ENCODE results near the gene OOSP4B.
"Not testable (repeated sequence)": the region's sequence is repeated elsewhere in the genome, so short reads cannot be mapped to it uniquely, and the experiment has no call there.

OOSP4B gene

DNA sequence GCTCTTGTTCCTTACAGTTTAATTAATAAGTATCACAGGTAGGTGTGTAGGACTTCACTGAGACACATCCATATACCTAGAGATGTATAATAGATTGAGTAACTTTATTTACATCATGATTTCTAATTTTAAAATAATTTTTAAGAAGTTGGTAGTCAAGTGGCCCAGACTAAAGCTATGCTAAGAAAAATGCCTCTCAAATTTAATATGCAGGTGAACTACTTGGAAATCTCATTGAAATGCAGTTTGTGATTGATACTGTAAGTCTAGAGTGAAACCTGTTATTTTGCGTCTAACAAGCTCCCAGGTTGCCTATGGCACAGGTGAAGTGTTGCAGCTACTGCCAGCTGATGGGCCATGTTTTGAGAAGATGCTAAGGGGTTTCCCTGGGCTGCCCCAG, at the start of gene OOSP4B:
Gene OOSP4B, plus strand, starts transcription at position 301 of the 400 bp plus-strand sequence.
- no peak for DNase-seq

DNA sequence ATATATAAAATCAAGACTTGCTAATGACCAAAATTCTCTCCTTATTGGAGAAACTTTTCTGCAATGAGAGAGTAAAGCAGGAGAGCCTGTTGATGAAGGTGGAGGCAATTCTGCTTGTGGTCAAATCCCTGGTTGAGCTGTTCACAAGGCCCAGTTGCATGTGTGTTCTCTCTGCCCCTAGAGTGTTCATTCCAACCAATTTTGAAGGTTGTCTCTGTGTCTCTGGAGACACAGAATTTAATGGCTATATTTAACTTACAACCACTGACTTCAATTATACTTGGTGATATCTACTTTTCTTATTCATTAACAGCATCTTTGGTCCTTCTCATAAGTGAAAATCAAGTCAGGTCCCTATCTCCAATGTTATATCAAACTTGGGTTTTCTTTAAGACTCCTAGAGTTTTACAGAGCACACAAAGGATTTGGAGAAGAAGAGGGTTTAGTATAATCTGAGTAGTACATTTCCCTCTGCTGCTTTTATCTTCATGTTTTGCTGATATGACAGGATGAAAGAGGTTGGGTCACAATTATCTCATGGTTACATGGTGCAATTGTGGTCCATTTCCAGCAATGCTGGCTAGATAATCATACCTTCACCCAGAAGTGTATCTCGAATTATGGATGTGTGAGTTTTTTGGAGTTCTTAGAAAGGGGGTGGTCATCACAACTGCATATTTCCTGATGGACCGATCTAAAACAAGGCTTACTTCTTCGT, 49.1 kb upstream of the OOSP4B start:
- no peak for DNase-seq

DNA sequence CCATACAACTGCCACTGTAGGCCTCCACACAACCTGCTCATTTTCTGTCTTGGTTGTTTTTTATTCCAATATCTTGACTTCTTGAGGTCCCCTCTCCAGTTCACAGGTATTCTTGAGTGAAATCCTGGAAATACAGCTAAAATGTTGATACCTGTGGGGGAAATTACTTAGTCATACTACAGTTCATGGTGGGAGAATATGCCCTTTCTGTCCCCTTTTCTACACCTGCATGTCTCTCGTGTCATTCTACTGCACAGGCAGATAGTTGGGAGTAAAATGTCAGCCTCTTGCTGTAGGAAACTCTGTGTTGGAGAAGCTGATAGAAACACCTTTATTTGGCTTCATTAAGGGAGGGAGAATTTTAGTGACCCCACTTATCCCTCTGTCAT, 48.6 kb upstream of the OOSP4B start:
- DNase-seq = no peak

DNA sequence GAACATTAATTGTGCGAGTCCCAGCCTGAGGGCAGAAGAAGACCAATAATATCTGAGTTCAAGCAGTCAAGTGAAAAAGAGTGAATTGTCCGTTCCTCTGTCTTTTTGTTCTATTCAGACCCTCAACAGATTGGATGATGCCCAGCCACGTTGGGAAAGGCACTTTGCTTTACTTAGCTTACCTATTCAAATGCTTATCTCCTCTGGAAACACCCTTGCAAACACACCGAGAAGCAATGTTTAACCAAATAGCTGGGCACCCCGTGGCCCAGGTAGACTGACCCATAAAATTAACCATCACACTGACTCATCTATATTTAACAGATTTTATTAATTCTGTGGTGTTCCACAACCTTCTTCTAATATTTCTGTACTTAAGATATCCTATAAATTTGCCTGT, 43.9 kb upstream of the OOSP4B start:
- no peak for DNase-seq

DNA sequence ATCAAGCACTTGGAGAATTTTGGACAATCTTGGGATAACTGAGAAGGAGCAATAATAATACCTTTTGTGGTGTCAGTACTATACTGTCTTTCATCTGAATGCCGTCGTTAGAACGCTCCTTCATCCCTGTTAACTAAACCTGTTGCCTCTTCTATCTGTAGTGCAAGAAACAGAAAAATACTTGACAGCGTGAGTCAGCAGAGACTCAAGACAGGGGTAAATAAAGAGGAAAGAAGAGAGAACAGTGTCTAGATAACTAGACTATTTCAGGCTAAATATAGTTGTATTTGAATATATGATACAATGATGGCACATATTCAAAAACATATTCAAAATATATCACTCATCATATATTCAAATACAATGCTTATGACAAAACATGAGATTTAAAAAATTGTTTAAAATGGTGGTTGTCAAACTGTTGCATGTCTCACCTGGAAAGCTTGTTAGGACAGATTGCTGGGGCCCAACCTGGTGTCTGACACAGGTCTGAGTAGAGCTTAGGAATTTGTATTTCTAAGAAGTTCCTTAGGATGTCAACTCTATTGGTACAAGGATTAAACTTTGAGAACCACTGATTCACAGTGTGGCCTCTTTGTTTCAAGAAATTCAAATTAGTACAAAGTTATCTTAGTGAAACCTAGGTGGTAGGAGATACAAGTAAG, 35.7 kb upstream of the OOSP4B start:
- no peak for DNase-seq

DNA sequence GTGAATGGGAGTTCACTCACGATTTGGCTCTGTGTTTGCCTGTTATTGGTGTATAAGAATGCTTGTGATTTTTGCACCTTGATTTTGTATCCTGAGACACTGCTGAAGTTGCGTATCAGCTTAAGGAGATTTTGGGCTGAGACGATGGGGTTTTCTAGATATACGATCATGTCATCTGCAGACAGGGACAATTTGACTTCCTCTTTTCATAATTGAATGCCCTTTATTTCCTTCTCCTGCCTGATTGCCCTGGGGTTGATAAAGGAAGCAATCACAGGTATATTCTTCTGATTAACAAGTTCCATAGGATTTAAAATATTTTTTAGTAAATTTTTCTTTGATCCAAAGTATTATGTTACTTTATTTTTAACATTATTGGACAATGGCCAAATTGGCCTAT, 34.9 kb upstream of the OOSP4B start:
- not testable (repeated sequence) for DNase-seq

DNA sequence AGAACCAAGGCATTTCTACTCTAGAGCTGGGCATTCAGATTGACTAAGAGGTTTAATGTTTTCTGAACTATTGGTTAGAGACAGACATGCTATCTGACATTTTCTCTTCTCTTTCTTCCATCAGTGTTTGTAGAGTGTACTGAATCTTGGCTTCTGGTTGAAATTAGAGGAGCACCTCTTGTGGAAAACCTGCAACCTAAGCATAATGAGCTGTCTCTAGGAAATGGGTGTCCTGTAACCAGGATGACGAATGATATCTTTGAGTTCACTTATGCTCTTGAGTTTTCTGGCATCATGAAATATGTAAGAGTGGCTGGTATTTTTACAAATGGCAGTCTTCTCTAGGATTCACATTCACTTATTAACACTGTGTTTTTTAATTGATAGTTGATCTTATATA, 33.8 kb upstream of the OOSP4B start:
- no peak for DNase-seq

DNA sequence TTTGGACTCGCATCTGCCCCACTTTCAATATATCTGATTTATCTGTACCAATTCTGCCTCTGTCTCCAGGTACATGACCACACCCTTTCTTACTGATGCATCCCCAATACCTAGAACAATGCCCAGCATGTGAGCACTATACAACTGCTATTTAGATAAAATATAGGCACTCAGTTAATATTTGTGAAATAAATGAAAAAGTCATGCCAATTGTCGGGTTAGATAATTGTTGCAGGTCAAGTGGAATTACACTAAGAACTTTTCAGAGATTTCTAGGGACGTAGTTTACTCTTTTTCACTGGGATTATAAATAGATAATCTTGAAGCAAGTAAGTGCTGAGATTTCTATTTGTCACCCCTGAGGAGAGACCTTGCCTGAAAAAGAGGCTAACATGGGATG, 32.6 kb upstream of the OOSP4B start:
- DNase-seq = no peak

DNA sequence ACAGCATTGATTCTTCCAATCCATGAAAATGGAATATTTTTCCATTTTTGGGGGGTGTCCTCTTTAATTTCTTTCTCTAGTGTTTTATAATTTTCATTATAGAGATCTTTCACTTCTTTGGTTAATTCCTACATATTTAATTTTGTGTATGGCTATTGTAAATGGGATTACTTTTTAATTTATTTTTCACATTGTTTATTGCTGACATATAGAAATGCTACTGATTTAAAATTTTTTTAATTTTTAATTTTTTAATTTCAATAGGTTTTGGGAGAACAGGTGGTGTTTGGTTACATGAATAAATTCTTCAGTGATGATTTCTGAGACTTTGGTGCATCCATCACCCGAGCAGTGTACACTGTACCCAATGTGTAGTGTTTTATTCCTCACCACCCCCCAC, 26.6 kb upstream of the OOSP4B start:
- no peak for DNase-seq

DNA sequence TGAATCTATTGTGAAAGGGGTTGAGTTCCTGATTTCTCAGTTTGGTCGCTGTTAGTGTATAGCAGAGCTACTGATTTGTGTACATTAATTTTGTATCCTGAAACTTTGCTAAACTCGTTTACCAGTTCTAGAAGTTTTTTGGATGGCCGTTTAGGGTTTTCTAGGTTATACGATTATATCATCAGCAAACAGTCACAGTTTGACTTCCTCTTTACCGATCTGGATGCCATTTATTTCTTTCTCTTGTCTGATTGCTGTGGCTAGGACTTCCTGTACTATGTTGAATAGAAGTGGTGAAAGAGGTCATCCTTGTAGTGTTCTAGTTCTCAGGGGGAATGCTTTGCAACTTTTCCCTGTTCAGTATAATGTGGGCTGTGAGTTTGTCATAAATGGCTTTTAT, 24.6 kb upstream of the OOSP4B start:
- DNase-seq = no peak

DNA sequence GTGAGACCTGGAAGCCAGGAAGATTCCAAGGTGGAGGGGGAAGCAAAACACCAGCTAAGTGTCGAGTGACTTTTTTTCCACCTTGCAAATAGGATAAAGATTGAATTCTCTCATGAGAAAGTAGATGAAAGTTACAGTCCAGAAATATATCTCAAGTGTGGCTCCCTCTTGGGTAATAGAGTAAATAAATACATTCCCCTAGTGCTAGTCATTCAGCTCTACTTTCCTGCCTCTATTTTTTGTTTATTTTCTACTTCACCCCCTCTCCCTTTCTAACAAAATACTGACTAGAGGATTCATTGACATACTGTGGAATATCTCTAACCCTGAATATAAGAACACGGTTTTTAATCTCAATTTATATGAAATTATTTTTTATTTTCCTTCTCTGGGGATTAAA, 19.2 kb upstream of the OOSP4B start:
- no peak for DNase-seq

DNA sequence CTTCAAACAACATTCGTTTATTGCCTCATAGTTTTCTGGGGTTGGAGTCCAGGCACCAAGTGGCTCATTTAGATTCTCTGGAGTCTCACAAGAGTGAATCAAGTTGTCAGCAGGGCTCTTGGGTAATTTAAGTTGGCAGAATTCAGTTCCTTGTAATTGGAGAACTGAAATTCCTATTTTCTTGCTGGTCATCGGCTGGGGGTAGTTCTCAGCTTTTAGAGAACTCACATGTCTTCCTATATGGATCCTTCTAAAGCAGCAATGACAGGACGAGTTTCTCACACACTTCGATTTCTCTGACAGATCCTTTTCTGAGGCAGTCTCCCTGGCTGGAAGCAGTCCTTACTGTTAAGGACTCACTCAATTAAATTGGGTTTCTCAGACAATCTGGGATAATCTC, 17.3 kb upstream of the OOSP4B start:
- DNase-seq = no peak

DNA sequence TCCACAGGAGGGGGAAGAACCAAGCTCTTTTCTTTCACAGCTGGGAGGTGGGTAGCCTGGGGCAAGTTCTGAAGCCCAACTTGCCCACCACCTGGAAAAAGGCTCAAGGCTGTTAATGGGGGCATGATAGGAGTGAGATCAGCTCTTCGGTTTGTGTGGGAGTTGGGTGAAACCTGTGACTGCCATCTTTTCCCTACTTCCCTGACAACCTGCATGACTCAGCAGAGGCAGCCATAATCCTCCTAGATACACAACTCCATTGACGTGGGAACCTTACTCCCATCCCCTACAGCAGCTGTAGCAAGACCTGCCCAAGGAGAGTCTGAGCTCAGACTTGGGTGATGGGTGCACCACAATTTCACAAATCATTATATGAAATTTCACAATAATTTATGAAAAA, 13.3 kb upstream of the OOSP4B start:
- no peak for DNase-seq

DNA sequence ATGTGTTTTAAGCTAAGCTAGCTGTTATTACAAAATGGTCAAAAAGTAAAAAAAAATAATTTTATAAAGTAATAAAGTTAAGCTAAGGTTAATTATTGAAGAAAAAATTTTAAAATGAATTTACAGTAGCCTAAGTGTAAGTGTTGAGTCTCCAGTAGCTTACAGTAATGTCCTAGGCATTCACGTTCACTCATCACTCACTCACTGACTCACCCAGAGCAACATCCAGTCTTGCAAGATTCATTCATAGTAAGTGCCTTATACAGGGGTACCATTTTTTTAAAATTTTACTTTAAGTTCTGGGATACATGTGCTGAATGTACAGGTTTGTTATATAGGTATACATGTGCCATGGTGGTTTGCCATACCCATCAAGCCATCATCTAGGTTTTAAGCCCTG, 11.6 kb upstream of the OOSP4B start:
- DNase-seq = no peak

DNA sequence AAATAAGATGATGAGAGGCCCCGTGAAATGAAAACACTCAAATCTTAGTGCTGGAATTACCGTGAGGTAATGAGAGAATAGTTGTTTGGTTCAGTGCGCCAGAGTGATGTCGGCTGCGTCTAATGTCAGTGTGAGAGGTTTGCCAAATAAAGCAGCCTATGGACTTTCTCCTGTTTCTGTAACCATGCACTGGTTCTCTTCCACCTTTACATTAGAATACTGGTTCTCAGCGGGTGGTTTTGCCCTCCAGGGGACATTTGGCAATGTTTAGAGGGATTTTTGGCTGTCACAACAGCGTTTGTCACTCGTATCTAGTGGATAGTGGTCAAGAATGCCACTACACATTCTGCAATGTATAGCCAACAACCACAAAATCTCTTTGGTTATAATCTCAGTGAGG, 1.1 kb downstream of the OOSP4B start:
- DNase-seq = no peak

DNA sequence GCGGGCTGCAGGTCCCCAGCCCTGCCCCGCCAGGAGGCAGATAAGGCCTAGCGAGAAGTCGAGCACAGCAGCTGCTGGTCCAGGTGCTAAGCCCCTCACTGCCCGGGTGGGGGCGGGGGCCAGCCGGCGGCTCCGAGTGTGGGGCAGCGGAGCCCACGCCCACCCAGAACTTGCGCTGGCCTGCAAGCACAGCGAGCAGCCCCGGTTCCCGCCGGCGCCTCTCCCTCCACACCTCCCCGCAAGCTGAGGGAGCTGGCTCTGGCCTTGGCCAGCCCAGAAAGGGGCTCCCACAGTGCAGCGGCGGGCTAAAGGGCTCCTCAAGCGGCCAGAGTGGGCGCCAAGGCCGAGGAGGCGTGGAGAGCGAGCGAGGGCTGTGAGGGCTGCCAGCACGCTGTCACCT, 3.4 kb downstream of the OOSP4B start:
- DNase-seq = not testable (repeated sequence)

DNA sequence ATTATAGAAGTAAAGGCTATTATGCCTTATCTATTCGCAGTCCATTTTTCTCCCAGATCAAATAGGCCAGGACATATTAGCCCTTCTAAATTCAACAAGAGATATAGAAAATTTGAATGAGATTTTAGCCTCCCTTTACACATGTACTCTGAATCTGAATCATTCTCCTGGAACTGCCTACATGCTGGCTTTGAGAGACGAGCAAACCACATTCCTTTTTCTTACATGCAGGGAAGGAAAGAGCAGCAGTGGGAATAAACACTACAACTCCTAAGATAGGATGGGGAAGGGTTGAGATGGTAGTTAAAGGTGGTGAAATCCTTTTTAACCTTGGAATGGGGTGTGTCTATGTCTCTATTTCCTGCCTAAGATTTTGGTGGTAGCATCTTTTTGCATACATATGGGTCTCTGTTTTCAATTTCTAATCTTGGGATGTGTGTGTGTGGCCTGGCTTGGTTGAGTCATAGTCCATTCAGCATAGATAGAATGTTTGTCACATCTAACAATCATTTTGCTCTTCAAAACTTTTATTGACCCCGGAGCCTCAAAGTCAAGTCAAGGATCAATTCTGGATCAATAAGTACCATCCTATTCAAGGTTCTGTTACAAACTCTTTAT, 12.1 kb downstream of the OOSP4B start:
- DNase-seq = no peak

DNA sequence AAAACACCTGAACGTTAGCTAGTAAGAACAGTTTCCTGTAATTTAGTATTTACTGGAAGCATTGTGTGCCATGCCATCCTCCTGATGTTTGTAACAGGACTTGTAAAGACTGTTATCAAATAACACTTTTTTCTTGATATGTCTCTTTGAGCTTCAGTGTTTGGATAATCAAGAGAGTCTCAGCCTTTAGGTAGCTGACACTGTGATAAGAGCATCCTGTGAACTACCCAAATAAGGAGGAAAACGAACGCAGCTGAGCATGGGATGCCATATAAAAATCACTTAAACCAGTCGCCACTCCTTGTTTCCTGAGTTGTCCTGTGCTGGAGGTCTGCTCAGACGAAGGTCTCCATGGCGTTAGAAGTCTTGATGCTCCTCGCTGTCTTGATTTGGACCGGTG, 23.1 kb downstream of the OOSP4B start, which contains the start of gene OOSP2:
Gene OOSP2, plus strand, starts transcription at position 301 of the 400 bp plus-strand sequence. Its CDS starts 51 bp downstream, at position 352.
- no peak for DNase-seq

DNA sequence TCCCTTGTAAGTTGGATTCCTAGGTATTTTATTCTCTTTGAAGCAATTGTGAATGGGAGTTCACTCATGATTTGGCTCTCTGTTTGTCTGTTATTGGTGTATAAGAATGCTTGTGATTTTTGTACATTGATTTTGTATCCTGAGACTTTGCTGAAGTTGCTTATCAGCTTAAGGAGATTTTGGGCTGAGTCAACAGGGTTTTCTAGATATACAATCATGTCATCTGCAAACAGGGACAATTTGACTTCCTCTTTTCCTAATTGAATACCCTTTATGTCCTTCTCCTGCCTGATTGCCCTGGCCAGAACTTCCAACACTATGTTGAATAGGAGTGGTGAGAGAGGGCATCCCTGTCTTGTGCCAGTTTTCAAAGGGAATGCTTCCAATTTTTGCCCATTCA, 33.4 kb downstream of the OOSP4B start:
- DNase-seq = not testable (repeated sequence)

DNA sequence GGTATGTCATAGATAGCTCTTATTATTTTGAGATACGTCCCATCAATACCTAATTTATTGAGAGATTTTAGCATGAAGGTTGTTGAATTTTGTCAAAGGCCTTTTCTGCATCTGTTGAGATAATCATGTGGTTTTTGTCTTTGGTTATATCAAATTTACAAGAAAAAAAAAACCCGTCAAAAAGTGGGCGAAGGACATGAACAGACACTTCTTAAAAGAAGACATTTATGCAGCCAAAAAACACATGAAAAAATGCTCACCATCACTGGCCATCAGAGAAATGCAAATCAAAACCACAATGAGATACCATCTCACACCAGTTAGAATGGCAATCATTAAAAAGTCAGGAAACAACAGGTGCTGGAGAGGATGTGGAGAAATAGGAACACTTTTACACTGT, 33.9 kb downstream of the OOSP4B start:
- not testable (repeated sequence) for DNase-seq

DNA sequence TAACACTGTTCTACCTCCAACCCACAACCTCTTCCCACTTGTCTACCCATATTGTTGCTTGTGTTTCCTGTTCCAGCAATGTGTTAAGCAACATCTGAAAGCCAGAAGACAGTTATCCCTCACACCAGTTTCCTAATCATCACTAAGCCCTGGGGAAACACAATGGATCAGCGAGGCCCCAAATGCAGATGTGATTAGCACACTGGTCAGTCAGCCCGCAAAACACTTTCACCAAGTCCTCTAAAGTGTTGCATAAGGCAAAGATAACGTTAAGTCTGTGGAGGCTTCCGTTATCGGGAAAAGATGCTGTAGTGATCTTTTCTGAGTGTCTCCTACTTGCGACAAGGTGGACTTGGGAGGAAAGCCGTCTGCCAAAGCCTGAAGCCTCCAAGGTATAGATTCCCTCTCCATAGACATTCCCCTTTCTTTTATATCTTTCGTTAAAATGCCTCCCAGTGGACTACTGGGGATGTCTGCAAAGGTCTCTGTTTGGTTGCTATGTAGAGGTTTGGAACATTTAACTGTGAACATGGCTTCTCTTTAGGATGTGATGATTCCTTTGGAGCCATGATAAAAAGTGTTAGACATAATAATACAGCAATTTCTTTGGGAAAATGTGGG, 39.5 kb downstream of the OOSP4B start, which contains the start of gene MS4A3:
Gene MS4A3, plus strand, starts transcription at position 317 of the 621 bp plus-strand sequence. CDS start 4,496 bp downstream, outside the sequence.
- no peak for DNase-seq

DNA sequence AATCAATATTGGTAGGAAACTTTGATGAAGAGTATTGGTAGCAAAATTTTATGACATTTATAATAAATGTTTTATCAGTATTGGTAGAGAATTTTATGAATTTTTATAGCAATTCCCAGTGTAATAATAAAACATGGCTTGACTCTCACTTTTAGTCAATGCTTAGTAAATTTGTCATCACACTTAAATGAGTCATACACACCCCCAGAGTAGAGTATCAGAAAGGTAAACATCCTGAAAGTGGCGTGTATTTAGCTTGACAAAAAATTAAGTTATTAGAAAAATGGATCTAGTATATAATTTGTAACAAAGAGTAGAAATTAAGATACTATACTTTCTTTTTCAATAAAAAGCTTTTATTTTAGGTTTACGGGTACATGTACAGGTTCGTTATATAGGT, 42.1 kb downstream of the OOSP4B start:
- no peak for DNase-seq

DNA sequence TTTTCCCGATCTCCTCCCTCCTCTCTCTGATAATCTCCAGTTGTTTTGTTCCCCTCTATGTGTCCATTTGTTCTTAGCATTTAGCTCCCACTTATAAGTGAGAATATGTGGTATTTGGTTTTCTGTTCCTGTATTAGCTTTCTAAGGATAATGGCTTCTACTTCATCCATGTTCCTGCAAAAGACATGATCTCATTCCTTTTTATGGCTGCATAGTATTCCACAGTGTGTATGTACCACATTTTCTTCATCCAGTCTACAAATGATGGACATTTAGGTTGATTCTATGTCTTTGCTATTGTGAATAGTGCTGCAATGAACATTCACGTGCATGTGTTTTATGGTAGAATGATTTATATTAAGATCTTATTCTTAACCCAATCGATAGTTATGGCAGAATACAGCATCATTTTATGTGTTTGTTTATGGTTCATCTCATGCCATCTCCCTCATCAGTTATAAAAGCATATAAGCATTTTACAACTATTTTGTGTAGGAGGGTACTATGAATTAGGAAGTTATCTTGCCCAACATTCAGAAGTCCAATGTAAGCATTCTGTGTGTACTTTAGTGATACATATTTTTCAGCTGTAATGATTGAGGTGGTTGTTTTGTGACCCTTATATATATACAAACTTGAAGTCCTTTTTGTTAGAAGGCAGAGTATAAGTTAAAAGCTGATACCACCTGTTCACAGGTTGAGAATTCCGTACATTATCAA, 42.7 kb downstream of the OOSP4B start:
- no peak for DNase-seq

Measured in NCI-H1930 (cell line).